Liver (tissue), 9 donors: Measurements from ENCODE around the gene NNT. TPM values are rescaled to one million over a fixed set of nuclear protein-coding genes. Genes with fewer than 3 reads are reported as not detected.

Source experiments
- DNase-seq: peaks from one replicate; pipeline ENCODE4 v3.0.0-alpha.2; 2017; ENCODE audit warnings: low spot score
- H3K27ac ChIP-seq, 2 donors: one replicate each; pipeline ENCODE4 v1.7.0; 2013; ENCODE audit warnings: inconsistent platforms in 2 of 2, low read length in 2 of 2, control low read depth in 1 of 2, low read depth in 1 of 2, mild to moderate bottlenecking in 1 of 2
- H3K27me3 ChIP-seq, 4 donors: one replicate each; pipeline versions ENCODE4 v1.6.1 to v1.7.0; 2013; ENCODE audit warnings: low read length in 3 of 4, inconsistent platforms in 1 of 4, mild to moderate bottlenecking in 1 of 4, moderate library complexity in 1 of 4; ENCODE audit not compliant: control insufficient read depth in 4 of 4, insufficient read depth in 4 of 4
- H3K36me3 ChIP-seq, 4 donors: one replicate each; pipeline versions ENCODE4 v1.6.1 to v1.7.0; 2013; ENCODE audit warnings: low read length in 3 of 4, mild to moderate bottlenecking in 3 of 4, low read depth in 1 of 4, moderate library complexity in 1 of 4; ENCODE audit not compliant: control insufficient read depth in 4 of 4, insufficient read depth in 3 of 4
- H3K4me1 ChIP-seq, 4 donors: one replicate each; pipeline versions ENCODE4 v1.6.1 to v1.7.0; 2013; ENCODE audit warnings: low read length in 3 of 4, mild to moderate bottlenecking in 3 of 4, moderate library complexity in 1 of 4; ENCODE audit not compliant: control insufficient read depth in 4 of 4, insufficient read depth in 4 of 4
- H3K4me3 ChIP-seq, 3 donors: one replicate each; pipeline versions ENCODE4 v1.6.1 to v1.7.0; 2013; ENCODE audit warnings: low read length in 3 of 3, control low read depth in 1 of 3, low read depth in 1 of 3, mild to moderate bottlenecking in 1 of 3
- H3K9ac ChIP-seq, 2 donors: one replicate each; pipeline ENCODE4 v1.7.0; 2013; ENCODE audit warnings: low read length in 2 of 2, mild to moderate bottlenecking in 2 of 2, moderate library complexity in 2 of 2, control low read depth in 1 of 2, low read depth in 1 of 2
- H3K9me3 ChIP-seq, 4 donors: one replicate each; pipeline versions ENCODE4 v1.6.1 to v1.7.0; 2013; ENCODE audit warnings: low read length in 3 of 4; ENCODE audit not compliant: control insufficient read depth in 4 of 4
- CTCF ChIP-seq: fragments of 150-350 bp; IDR thresholded peaks from 2 replicates; pipeline ENCODE4 v1.5.1; 2017; ENCODE audit warnings: improper control_type of control experiment, low read depth, low read length; ENCODE audit not compliant: missing input control
- EGR1 ChIP-seq, 2 donors: IDR thresholded peaks; 2 replicates each; pipeline ENCODE4 v1.6.1; 2016 to 2018; ENCODE audit warnings: antibody characterized with exemption in 2 of 2, low read depth in 2 of 2
- FOXA1 ChIP-seq: IDR thresholded peaks from 2 replicates; pipeline ENCODE4 v1.6.1; 2016; ENCODE audit warnings: antibody characterized with exemption
- FOXA2 ChIP-seq: IDR thresholded peaks from 2 replicates; pipeline ENCODE4 v1.6.1; 2016; ENCODE audit warnings: antibody characterized with exemption
- GABPA ChIP-seq, 2 donors: IDR thresholded peaks in 1 of 2; conservative IDR thresholded peaks in 1 of 2; 2 replicates each; pipeline ENCODE4 v1.6.1; 2016; ENCODE audit warnings: antibody characterized with exemption in 2 of 2, mild to moderate bottlenecking in 1 of 2, moderate library complexity in 1 of 2
- HNF4A ChIP-seq, 2 donors: conservative IDR thresholded peaks; 2 replicates each; pipeline ENCODE4 v1.6.1; 2016; ENCODE audit warnings: antibody characterized with exemption in 2 of 2, mild to moderate bottlenecking in 2 of 2
- HNF4G ChIP-seq: IDR thresholded peaks from 2 replicates; pipeline ENCODE4 v1.6.1; 2016; ENCODE audit warnings: antibody characterized with exemption
- JUND ChIP-seq, 2 donors: IDR thresholded peaks; 2 replicates each; pipeline ENCODE4 v1.6.1; 2016; ENCODE audit warnings: antibody characterized with exemption in 2 of 2
- NR2F2 ChIP-seq: IDR thresholded peaks from 2 replicates; pipeline ENCODE4 v1.6.1; 2016; ENCODE audit warnings: antibody characterized with exemption
- RAD21 ChIP-seq, 2 donors: IDR thresholded peaks; 2 replicates each; pipeline ENCODE4 v1.6.1; 2016; ENCODE audit warnings: antibody characterized with exemption in 2 of 2, mild to moderate bottlenecking in 2 of 2
- RXRA ChIP-seq, 2 donors: IDR thresholded peaks; 2 replicates each; pipeline ENCODE4 v1.6.1; 2017 to 2018; ENCODE audit warnings: antibody characterized with exemption in 2 of 2, mild to moderate bottlenecking in 1 of 2
- SP1 ChIP-seq: IDR thresholded peaks from 2 replicates; pipeline ENCODE4 v1.6.1; 2018; ENCODE audit warnings: antibody characterized with exemption, mild to moderate bottlenecking
- TAF1 ChIP-seq: conservative IDR thresholded peaks from 2 replicates; pipeline ENCODE4 v1.6.1; 2016; ENCODE audit warnings: antibody characterized with exemption, mild to moderate bottlenecking
- YY1 ChIP-seq: IDR thresholded peaks from 2 replicates; pipeline ENCODE4 v1.6.1; 2016; ENCODE audit warnings: antibody characterized with exemption, mild to moderate bottlenecking
- WGBS: extraction: QIAGEN DNeasy Blood & Tissue Kit; methylation state at CpG from one replicate; pipeline ENCODE4 v1.1.7; 2013; 5-methylcytosine and 5-hydroxymethylcytosine counted together
- polyA plus RNA-seq, 2 donors: library from polyadenylated mRNA; stranded (reverse) in 1 of 2; unstranded in 1 of 2; fragments of 200-250 nt in 1 of 2; fragments of >200 nt in 1 of 2; fragmentation: Nextera tagmentation in 1 of 2; extraction: Ambion mirVana in 1 of 2; gene quantifications; one replicate each; pipeline versions ENCODE4 v1.2.1 to v1.2.3, GENCODE V29; 2013 to 2015
- total RNA-seq, 2 donors: library from RNA; depleted of rRNA; stranded (reverse); fragments of >200 nt; gene quantifications; one replicate each; pipeline ENCODE4 v1.2.3, GENCODE V29; 2014
- TF ChIP-seq, protein P1 (sequence below): IDR thresholded peaks from 2 replicates; pipeline ENCODE4 v1.6.1; 2016; ENCODE audit warnings: antibody characterized with exemption
- TF ChIP-seq, protein P2 (sequence below): IDR thresholded peaks from 2 replicates; pipeline ENCODE4 v1.6.1; 2016; ENCODE audit warnings: antibody characterized with exemption
- TF ChIP-seq, protein P3 (sequence below): IDR thresholded peaks from 2 replicates; pipeline ENCODE4 v1.6.1; 2016; ENCODE audit warnings: antibody characterized with exemption, mild to moderate bottlenecking
- TF ChIP-seq, protein P4 (sequence below): IDR thresholded peaks from 2 replicates; pipeline ENCODE4 v1.6.1; 2016; ENCODE audit warnings: antibody characterized with exemption
- donor health status: healthy.
- donor health status: healthy.
- donor health status: healthy.
- donor health status: healthy.
- donor health status: healthy.

Gene NNT
- total and polyA plus RNA-seq, 4 donors = 45.4 to 154 (median 89.2) TPM

DNA sequence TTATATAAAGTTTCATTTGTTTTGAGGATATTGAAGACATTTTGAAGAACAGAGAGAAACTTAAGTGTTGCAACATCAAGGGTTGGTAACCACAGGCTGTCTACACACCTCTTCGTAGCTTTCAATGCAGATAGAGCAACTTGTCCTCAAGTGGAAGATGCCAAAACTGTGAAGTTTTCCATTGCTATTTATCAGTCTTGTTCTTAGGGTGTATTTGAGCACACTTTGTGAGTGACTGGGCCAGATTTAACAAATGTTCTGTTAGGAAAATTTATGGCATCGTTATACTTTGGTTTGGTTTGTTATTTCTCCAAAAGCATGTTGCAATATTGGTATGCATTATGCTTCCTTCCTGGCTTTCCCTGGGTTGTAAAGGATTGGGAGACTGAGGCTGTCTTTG, 31.6 kb downstream of the NNT start:
- 61% methylated on average over 2 of the region's 2 CpGs for WGBS
- no peak for DNase-seq
- H3K9me3 ChIP-seq = no peaks in the 10 kb centered on the region
- H3K4me1 ChIP-seq = peaks cover 9 to 49% (median 33%) of the 10 kb centered on the region in 4 donors
- TF ChIP-seq, protein P1, sequence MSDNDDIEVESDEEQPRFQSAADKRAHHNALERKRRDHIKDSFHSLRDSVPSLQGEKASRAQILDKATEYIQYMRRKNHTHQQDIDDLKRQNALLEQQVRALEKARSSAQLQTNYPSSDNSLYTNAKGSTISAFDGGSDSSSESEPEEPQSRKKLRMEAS = no peak
- TF ChIP-seq RXRA (IDR thresholded peaks at IDR 0.05) (no peak), EGR1 (IDR thresholded peaks at IDR 0.05; ENCODE audit: low read depth in 2 of 2) (no peak), CTCF (no peak), RAD21 (IDR thresholded peaks at IDR 0.05) (no peak), HNF4A (conservative IDR thresholded peaks at IDR 0.05) (no peak), NR2F2 (no peak), HNF4G (no peak), YY1 (no peak), JUND (IDR thresholded peaks at IDR 0.05) (no peak), GABPA (IDR thresholded peaks at IDR 0.05 in 1 of 2, conservative IDR thresholded peaks at IDR 0.05 in 1 of 2) (no peak), FOXA2 (no peak), TAF1 (no peak), FOXA1 (no peak), SP1 (no peak)
- TF ChIP-seq, protein P2, sequence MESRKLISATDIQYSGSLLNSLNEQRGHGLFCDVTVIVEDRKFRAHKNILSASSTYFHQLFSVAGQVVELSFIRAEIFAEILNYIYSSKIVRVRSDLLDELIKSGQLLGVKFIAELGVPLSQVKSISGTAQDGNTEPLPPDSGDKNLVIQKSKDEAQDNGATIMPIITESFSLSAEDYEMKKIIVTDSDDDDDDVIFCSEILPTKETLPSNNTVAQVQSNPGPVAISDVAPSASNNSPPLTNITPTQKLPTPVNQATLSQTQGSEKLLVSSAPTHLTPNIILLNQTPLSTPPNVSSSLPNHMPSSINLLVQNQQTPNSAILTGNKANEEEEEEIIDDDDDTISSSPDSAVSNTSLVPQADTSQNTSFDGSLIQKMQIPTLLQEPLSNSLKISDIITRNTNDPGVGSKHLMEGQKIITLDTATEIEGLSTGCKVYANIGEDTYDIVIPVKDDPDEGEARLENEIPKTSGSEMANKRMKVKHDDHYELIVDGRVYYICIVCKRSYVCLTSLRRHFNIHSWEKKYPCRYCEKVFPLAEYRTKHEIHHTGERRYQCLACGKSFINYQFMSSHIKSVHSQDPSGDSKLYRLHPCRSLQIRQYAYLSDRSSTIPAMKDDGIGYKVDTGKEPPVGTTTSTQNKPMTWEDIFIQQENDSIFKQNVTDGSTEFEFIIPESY = no peak
- TF ChIP-seq, protein P3, sequence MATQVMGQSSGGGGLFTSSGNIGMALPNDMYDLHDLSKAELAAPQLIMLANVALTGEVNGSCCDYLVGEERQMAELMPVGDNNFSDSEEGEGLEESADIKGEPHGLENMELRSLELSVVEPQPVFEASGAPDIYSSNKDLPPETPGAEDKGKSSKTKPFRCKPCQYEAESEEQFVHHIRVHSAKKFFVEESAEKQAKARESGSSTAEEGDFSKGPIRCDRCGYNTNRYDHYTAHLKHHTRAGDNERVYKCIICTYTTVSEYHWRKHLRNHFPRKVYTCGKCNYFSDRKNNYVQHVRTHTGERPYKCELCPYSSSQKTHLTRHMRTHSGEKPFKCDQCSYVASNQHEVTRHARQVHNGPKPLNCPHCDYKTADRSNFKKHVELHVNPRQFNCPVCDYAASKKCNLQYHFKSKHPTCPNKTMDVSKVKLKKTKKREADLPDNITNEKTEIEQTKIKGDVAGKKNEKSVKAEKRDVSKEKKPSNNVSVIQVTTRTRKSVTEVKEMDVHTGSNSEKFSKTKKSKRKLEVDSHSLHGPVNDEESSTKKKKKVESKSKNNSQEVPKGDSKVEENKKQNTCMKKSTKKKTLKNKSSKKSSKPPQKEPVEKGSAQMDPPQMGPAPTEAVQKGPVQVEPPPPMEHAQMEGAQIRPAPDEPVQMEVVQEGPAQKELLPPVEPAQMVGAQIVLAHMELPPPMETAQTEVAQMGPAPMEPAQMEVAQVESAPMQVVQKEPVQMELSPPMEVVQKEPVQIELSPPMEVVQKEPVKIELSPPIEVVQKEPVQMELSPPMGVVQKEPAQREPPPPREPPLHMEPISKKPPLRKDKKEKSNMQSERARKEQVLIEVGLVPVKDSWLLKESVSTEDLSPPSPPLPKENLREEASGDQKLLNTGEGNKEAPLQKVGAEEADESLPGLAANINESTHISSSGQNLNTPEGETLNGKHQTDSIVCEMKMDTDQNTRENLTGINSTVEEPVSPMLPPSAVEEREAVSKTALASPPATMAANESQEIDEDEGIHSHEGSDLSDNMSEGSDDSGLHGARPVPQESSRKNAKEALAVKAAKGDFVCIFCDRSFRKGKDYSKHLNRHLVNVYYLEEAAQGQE = no peak
- TF ChIP-seq, protein P4, sequence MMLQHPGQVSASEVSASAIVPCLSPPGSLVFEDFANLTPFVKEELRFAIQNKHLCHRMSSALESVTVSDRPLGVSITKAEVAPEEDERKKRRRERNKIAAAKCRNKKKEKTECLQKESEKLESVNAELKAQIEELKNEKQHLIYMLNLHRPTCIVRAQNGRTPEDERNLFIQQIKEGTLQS = no peak
- no peaks in the 10 kb centered on the region for H3K27me3 ChIP-seq
- H3K36me3 ChIP-seq = peaks cover 0 to 4% (median 1%) of the 10 kb centered on the region in 4 donors
- H3K9ac ChIP-seq = no peak overlapping the region
- H3K4me3 ChIP-seq = no peak overlapping the region
- no peak overlapping the region for H3K27ac ChIP-seq
